GM12875 (cell line): ENCODE data around the gene RAB3GAP1.

Source experiments
- H3K4me3 ChIP-seq: one replicate; pipeline ENCODE4 v1.5.1; 2011; ENCODE audit warnings: low read depth, low read length, control low read depth
- CTCF ChIP-seq: IDR thresholded peaks from 2 replicates; pipeline ENCODE4 v1.5.1; 2011; ENCODE audit warnings: low read depth, mild to moderate bottlenecking, control low read depth, inconsistent platforms, low read length, moderate library complexity, borderline replicate concordance; ENCODE audit not compliant: insufficient read depth

Gene RAB3GAP1

GRCh38 chr2:135169900-135170753, 118.0 kb downstream of the RAB3GAP1 start:
- H3K4me3 ChIP-seq: no peak overlapping the region
- TF ChIP-seq CTCF: no peak

- TF ChIP-seq CTCF: no peak
- H3K4me3 ChIP-seq: no peak overlapping the region
These were observed 122.1 kb downstream of the RAB3GAP1 start for GRCh38 chr2:135174049-135174809.

DNA sequence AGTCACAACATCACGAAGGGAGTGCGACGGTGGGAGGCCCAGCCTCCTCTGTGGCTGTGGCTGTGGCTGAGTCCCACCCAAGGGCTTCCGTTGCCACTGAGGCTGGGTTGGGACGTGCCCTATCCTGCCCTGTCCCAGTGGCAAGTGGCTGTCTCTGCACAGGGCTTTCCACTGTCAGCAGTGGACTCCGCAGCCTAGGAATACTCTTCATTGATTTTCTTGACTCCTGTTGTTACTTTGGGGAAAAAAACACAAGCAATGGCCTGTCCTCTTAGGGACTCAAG, 122.7 kb downstream of the RAB3GAP1 start:
- TF ChIP-seq CTCF: no peak
- no peak overlapping the region for H3K4me3 ChIP-seq

- H3K4me3 ChIP-seq: no peak overlapping the region
- TF ChIP-seq CTCF: no peak
These were observed 123.1 kb downstream of the RAB3GAP1 start for GRCh38 chr2:135175177-135175576.

DNA sequence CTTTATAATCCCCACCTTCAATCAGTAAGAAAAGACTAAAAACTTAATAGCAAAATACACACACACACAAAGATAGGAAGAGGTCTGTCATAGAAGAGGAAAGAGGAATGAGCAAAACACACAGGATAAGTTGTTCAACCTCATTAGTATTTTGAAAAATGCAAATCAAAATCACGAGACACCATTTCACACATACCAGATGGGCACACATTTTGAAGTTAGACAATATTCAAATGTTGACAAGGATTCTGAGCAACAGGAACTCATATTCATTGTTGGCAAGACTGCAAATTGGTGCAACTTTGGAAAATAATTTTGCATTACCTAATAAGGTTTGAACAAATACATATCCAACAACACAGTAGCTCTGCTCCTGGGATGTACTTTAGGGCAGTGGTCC, 127.6 kb downstream of the RAB3GAP1 start:
- H3K4me3 ChIP-seq: no peak overlapping the region
- no peak for TF ChIP-seq CTCF

- no peak for TF ChIP-seq CTCF
- H3K4me3 ChIP-seq: no peak overlapping the region
These were observed 130.1 kb downstream of the RAB3GAP1 start for GRCh38 chr2:135182190-135182589.

- no peak for TF ChIP-seq CTCF
- no peak overlapping the region for H3K4me3 ChIP-seq
These were observed 130.5 kb downstream of the RAB3GAP1 start for GRCh38 chr2:135182601-135183000.
